ENCODE measurements around the gene TTC21A. TPM values are rescaled to one million over a fixed set of nuclear protein-coding genes. Genes with fewer than 3 reads are reported as not detected.

TTC21A gene
- polyA plus RNA-seq, 12 donors: 1.8 to 9.4 (median 3.4) TPM; not detected in 2

GRCh38 chr3:39113291-39113690, 5.8 kb downstream of the TTC21A start:
- no peak for DNase-seq

- no peak for DNase-seq
These were observed 7.0 kb downstream of the TTC21A start for GRCh38 chr3:39114456-39114855.

- no peak for DNase-seq
These were observed 8.4 kb downstream of the TTC21A start for GRCh38 chr3:39115870-39116269.

GRCh38 chr3:39118079-39118478, 10.6 kb downstream of the TTC21A start:
- DNase-seq: no peak

GRCh38 chr3:39118931-39119660, 11.6 kb downstream of the TTC21A start:
- no peak for DNase-seq

- DNase-seq: no peak
These were observed 14.1 kb downstream of the TTC21A start for GRCh38 chr3:39121621-39122020.

GRCh38 chr3:39122813-39123212, 15.3 kb downstream of the TTC21A start:
- DNase-seq: no peak

- no peak for DNase-seq
These were observed 17.7 kb downstream of the TTC21A start for GRCh38 chr3:39124876-39125840.

GRCh38 chr3:39125841-39126500, 18.5 kb downstream of the TTC21A start:
- no peak for DNase-seq

- DNase-seq: peak; percentile 45
These were observed 19.1 kb downstream of the TTC21A start for GRCh38 chr3:39126532-39127071.

- DNase-seq: no peak
These were observed 19.9 kb downstream of the TTC21A start for GRCh38 chr3:39127269-39127907.

GRCh38 chr3:39127908-39128304, 20.4 kb downstream of the TTC21A start:
- no peak for DNase-seq

- DNase-seq: no peak
These were observed 21.5 kb downstream of the TTC21A start for GRCh38 chr3:39128951-39129350.

- DNase-seq: no peak
These were observed 22.5 kb downstream of the TTC21A start for GRCh38 chr3:39130026-39130425.

GRCh38 chr3:39130693-39131265, 23.3 kb downstream of the TTC21A start:
- no peak for DNase-seq

- no peak for DNase-seq
These were observed 24.9 kb downstream of the TTC21A start for GRCh38 chr3:39132096-39133092.

GRCh38 chr3:39133093-39133490, 25.6 kb downstream of the TTC21A start:
- DNase-seq: no peak

GRCh38 chr3:39133822-39134221, 26.3 kb downstream of the TTC21A start:
- no peak for DNase-seq

GRCh38 chr3:39134305-39134704, 26.8 kb downstream of the TTC21A start:
- DNase-seq: no peak

Data from muscle of arm (tissue), 12 donors.